SH-SY5Y (cell line): Measurements from ENCODE around the gene ATP2B2.

Source experiments
- GATA2 ChIP-seq: IDR thresholded peaks from 2 replicates; pipeline ENCODE4 v1.6.1; 2011; ENCODE audit warnings: mild to moderate bottlenecking, low read depth, low read length
- GATA3 ChIP-seq: IDR thresholded peaks from 2 replicates; pipeline ENCODE4 v1.6.1; 2011; ENCODE audit warnings: low read depth, mild to moderate bottlenecking, low read length, moderate library complexity

GRCh38 chr3:10506696-10507095 is 1.3 kb upstream of the ATP2B2 start:
- TF ChIP-seq GATA3 (no peak), GATA2 (no peak)
